ENCODE results near the gene CASTOR1.

DNA sequence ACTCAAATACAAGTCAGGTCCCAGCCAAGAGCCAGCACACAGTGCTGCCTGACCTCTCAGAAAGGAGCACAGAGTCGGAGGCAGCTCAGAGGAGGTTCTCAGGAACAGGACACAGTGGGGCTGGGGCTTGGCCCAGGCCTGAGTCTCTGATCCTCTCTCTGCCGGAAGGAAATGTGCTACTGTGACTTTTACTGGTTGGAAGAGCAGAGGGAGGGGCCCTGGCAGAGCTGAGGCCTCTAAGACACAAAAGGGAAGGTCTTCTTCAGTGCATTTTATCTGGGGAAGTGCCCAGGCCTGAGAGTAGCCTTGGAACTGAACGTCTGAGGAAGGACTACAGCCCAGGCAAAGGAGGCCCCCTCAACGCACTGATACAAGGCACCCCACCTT, 16.2 kb upstream of the CASTOR1 start:
- TF ChIP-seq, protein P1, sequence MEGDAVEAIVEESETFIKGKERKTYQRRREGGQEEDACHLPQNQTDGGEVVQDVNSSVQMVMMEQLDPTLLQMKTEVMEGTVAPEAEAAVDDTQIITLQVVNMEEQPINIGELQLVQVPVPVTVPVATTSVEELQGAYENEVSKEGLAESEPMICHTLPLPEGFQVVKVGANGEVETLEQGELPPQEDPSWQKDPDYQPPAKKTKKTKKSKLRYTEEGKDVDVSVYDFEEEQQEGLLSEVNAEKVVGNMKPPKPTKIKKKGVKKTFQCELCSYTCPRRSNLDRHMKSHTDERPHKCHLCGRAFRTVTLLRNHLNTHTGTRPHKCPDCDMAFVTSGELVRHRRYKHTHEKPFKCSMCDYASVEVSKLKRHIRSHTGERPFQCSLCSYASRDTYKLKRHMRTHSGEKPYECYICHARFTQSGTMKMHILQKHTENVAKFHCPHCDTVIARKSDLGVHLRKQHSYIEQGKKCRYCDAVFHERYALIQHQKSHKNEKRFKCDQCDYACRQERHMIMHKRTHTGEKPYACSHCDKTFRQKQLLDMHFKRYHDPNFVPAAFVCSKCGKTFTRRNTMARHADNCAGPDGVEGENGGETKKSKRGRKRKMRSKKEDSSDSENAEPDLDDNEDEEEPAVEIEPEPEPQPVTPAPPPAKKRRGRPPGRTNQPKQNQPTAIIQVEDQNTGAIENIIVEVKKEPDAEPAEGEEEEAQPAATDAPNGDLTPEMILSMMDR (IDR thresholded peaks at IDR 0.05; ENCODE audit: low read length): no peak
- no peak for TF ChIP-seq EZH2 (IDR thresholded peaks at IDR 0.05; ENCODE audit: borderline replicate concordance, low read length)
